HG03575 (cell line): Measurements from ENCODE around the gene ZNF219.

Experiments used
- ATAC-seq: cut with Tn5 transposase; IDR thresholded peaks from one replicate; pipeline ENCODE4 v1.9.1; 2021; ENCODE audit not compliant: unreplicated experiment, insufficient number of reproducible peaks, low FRiP score; ENCODE audit errors: extremely low read depth

The ZNF219 gene

GRCh38 chr14:21103710-21104447 is 5.4 kb upstream of the ZNF219 start:
- ATAC-seq: peak; percentile 70

GRCh38 chr14:21103411-21103709 is 4.9 kb upstream of the ZNF219 start:
- no peak for ATAC-seq

- no peak for ATAC-seq
Measured at GRCh38 chr14:21102521-21103410, 4.3 kb upstream of the ZNF219 start.

- no peak for ATAC-seq
Measured at GRCh38 chr14:21101802-21102413, 3.5 kb upstream of the ZNF219 start.

- no peak for ATAC-seq
Measured at GRCh38 chr14:21100931-21101330, 2.5 kb upstream of the ZNF219 start, which contains the start of gene TMEM253. TMEM253 (plus strand) TSS chr14:21101066; CDS start chr14:21101344, 278 bp downstream.

- ATAC-seq: no peak
Measured at GRCh38 chr14:21099596-21099985, 1.1 kb upstream of the ZNF219 start.

GRCh38 chr14:21098892-21099595 is 589 bp upstream of the ZNF219 start:
- no peak for ATAC-seq

- ATAC-seq: no peak
Measured at GRCh38 chr14:21097636-21098075, 799 bp downstream of the ZNF219 start.

GRCh38 chr14:21096978-21097635 is 1.3 kb downstream of the ZNF219 start:
- ATAC-seq: no peak

GRCh38 chr14:21096438-21096837 is 2.0 kb downstream of the ZNF219 start:
- no peak for ATAC-seq

GRCh38 chr14:21095430-21096205 is 2.8 kb downstream of the ZNF219 start:
- ATAC-seq: no peak

- no peak for ATAC-seq
Measured at GRCh38 chr14:21093769-21094681, 4.4 kb downstream of the ZNF219 start.

GRCh38 chr14:21093018-21093417 is 5.4 kb downstream of the ZNF219 start:
- ATAC-seq: no peak

- ATAC-seq: no peak
Measured at GRCh38 chr14:21092273-21093011, 6.0 kb downstream of the ZNF219 start.

GRCh38 chr14:21091821-21092272 is 6.6 kb downstream of the ZNF219 start:
- ATAC-seq: no peak

GRCh38 chr14:21090940-21091663 is 7.4 kb downstream of the ZNF219 start:
- no peak for ATAC-seq
